Renal cortex interstitium (tissue), 11 donors: ENCODE data around the gene STARD3. TPM values are rescaled to one million over a fixed set of nuclear protein-coding genes. Genes with fewer than 3 reads are reported as not detected.

Experiments
- DNase-seq, 11 donors: peaks; one replicate each; pipeline ENCODE4 v3.0.0-alpha.2; 2013; ENCODE audit warnings: low read depth in 9 of 11, low spot score in 4 of 11; ENCODE audit errors: extremely low read depth in 1 of 11
- polyA plus RNA-seq, 3 donors: library from polyadenylated mRNA; unstranded; fragments of 120-200 nt; gene quantifications; one replicate each; pipeline ENCODE4 v1.2.1, GENCODE V29; 2013; ENCODE audit not compliant: insufficient read length in 3 of 3

STARD3 gene
- polyA plus RNA-seq, 3 donors: 47.2 to 52.1 (median 51.6) TPM

DNA sequence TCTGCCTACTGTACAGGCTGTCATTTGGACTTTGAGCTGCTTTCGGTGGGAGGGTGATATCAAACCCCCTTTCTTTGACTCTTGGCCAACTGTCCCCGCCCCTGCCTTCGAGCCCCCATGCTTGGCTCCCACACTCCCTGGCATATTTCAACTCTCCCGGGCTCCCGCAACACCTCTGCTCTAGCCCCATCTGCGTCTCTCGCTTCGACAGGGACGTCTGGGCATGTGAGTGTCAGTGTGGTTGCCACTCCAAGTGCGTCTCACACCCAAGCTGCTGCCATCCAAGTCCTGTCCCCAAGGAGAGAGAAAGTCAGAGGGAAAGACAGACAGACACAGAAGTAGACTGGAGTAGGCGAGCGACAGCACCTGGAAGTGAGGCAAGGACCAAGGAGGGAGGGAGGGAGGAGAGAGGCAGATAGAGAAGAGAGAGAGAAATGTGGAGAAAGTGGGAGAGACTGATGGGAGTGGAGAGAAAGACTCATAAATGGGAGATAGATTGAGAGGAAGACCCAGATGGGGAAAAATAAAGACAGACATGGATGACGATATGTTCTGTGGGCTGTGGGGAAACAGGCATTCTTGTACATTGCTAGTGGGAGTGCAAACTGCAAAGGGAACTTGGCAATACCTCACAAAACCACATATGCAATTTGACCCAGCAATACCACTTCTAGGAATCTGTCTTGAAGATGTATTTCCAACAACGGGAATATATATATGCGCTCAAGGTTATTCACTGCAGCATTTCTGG lies 11.8 kb downstream of the STARD3 start:
- no peak for DNase-seq

DNA sequence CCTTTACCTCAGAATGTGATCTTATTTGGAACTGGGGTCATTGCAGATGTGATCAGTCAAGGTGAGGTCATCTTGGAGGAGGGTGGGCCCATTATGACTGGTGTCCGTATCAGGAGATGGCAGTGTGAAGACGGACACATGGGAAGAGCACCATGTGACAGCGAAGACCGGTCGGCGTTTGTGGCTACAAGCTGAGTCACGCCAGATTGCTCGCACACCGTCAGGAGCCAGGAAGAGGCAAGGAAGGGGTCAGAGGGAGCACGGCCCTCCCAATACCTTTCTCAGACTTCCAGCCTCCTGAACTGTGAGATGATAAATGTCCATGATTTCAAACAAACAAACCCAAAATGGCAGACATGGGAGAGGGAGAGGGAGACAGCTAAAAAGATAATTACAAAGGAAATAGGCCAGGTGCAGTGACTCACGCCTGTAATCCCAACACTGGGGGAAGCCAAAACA lies 13.2 kb downstream of the STARD3 start:
- DNase-seq: no peak

DNA sequence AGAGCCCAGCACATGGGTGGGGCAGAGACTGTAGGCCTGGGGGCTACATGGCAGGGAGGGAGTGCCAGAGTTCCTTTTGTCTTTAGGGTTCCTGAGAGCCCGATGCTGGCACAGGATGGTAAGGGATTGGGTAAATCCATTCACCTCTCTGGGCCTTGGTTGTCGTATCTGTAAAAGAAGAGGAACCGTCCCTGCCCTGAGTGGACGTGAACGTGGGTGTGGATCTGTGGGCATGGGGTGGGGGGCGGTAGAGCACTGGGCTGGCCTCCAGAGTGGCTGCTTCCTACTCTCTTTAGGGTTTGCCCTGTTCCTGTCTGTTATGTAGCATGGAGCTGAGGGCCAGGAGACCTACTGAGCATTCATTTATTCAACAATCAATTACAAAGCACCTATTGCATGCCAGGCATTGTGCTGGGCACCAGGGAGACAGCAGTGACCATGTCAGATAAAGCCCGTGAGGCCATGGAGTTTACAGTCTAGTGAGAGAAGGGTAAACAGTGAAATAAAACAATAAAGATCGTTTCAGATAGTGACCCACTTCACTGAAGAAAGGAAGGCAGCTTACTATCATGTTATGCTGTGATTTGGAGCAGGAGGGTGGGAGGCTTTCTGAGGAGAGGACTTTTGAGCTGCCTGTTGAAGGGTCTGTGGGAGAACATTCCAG lies 15.1 kb downstream of the STARD3 start:
- no peak for DNase-seq

DNA sequence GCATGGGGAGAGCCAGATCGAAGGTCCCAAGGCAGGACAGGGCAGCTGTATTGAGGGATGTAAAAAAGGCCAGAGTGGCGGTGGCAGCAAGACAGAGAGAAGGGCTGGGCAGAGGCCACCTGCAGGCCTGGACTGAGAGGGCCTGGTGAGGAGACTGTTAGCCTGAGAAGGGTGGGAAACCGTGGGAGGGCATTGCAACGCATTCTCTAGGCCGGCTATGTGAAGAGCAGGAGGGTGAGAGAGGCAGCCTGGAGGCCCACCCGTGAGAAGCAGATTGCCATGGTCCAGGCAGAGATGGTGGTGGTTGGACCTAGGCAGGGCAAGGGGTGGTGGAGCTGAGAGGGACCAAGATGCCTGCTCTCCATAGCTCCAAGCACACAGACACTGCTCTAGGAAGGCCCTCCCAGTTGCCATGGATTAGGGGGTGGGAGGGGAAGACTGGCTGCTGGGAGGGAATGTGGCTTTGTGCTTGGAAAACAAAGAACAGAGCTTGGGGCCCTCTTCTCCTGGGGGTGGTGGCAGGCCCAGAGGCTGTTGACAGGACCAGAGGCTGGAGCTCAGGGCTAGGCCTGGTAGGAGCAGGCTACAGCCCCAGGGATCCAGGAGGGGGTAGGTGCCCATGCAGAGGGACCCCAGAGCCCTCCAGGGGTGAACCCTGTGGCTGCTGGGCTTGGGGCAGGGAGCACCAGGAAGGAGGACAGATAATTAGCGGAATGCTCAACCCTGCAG lies 15.8 kb downstream of the STARD3 start:
- DNase-seq: no peak

DNA sequence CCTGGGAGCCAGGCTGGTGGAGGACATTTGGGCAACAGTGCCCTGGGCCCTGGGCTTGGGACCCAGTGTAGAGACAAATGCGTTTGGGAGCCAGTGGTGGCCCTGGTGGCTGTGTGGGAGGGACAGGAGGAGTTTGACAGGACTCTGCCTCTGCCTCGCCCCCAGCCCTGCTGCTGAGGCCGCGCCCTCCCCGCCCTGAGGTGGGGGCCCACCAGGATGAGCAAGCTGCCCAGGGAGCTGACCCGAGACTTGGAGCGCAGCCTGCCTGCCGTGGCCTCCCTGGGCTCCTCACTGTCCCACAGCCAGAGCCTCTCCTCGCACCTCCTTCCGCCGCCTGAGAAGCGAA lies 16.3 kb downstream of the STARD3 start:
- DNase-seq: no peak

DNA sequence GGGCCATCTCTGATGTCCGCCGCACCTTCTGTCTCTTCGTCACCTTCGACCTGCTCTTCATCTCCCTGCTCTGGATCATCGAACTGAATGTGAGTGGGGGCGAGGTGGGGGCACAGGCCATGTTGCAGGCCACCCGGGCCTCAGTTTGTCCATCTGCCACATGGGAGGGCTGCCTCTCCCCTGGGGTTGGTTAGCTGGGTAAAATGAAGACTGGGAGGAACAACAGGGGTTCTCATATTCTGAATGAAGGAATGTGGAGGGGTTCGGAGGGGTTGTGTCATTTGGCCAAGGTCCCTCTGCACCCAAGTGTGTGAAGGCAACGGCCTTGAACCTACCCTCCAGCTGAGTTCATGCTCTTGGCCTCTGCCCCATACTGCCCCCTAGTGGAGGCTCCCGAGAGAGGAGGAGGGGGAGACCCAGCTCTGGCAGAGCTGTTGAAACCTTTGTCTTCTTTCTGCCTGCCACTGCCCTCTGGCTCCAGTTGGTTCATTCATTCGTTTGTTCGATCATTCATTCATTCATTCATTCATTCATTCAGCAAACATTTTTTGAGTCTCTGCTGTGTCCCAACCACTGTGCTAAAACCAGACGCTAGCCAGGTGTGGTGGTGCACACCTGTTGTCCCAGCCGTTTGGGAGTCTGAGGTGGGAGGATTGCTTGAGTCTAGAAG lies 16.9 kb downstream of the STARD3 start:
- DNase-seq: no peak

DNA sequence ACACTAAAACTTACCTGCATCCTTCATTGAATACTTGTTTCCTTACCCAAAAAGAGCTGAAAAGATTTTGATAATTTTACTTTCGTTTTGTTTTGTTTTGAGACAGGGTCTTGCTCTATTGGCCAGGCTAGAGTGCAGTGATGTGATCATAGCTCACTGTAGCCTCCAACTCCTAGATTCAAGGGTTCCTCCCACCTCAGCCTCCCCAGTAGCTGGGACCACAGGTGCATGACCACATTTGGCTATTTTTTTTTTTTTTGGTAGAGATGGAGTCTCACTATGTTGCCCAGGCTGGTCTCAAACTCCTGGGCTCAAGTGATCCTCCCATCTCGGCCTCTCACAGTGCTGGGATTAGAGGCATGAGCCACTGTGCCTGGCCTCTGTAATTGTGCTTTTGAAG lies 18.2 kb downstream of the STARD3 start:
- no peak for DNase-seq

DNA sequence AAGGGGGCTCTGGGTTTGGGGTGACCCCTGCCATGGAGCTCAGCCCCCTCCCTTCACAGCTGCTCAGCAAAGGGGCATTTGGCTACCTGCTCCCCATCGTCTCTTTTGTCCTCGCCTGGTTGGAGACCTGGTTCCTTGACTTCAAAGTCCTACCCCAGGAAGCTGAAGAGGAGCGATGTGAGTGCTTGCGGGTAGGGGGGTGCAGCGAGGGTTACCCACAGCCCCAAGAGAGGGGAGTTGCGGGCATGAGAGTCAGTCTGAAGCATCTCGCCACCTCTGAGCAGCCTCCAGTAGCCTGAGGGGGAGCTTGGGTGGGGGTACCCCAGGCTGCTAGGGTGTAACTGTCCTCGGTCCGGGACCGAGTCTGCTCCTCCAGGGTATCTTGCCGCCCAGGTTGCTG lies 21.4 kb downstream of the STARD3 start:
- no peak for DNase-seq

DNA sequence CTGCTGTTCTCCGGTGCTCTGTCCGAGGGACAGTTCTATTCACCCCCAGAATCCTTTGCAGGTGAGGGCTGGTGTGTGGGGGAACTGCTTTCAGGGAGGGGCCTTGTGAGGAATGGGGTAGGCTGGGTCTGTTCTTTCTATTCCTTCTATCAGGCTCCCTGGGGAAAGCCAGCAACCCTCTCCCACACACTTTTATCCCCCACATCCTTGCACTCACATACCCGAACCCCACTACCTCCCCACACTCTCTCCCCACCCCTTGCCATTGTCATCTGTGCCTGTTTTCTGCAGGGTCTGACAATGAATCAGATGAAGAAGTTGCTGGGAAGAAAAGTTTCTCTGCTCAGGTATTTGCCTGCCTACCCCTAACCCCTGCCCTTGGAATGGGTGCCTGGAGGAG lies 21.8 kb downstream of the STARD3 start:
- no peak for DNase-seq

DNA sequence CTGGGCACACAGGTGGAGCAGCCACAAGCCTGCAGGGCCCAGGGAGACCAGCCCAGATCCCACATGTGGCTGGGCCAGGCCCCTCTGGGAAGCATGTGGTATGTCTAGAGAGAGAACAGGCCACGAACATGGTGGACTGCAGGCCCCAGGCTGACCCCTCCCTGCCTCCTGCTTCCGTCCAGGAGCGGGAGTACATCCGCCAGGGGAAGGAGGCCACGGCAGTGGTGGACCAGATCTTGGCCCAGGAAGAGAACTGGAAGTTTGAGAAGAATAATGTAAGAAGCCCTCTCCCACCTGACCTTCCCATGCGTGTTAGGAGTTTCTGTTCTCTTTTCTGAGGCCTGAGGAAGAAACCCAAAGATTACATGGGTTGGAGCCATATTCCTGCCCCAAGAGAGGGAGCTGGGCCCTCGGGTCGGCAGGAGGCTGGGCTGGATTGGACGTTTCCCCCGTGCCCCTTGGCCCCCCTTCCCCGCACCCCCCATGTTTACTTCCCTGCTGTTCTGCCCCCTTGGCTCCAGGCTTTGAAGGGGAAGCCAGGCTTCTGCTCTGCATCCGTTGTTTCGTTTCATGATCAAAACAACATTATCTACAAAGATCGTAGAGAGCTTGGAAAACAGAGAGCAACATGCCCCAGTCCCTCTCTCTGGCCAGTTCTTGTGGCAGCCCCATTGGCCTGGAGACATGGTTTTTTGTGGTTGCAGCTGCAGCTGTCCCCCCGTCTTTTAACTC lies 22.5 kb downstream of the STARD3 start:
- DNase-seq: no peak

DNA sequence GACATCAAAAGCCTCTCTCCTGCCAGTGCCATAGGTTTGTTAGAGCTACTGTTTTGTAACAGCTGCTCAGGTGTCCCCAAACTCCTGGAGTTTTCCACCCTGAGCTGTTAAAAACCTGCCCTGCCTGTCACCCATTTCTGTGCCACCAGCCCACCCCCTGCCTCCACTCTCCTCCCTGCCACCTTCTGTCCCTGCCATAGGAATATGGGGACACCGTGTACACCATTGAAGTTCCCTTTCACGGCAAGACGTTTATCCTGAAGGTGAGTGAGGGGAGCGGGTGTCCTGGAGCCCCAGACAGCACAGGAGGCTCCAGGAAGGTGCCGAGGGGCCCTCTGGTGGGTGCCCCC lies 23.0 kb downstream of the STARD3 start:
- DNase-seq: no peak

DNA sequence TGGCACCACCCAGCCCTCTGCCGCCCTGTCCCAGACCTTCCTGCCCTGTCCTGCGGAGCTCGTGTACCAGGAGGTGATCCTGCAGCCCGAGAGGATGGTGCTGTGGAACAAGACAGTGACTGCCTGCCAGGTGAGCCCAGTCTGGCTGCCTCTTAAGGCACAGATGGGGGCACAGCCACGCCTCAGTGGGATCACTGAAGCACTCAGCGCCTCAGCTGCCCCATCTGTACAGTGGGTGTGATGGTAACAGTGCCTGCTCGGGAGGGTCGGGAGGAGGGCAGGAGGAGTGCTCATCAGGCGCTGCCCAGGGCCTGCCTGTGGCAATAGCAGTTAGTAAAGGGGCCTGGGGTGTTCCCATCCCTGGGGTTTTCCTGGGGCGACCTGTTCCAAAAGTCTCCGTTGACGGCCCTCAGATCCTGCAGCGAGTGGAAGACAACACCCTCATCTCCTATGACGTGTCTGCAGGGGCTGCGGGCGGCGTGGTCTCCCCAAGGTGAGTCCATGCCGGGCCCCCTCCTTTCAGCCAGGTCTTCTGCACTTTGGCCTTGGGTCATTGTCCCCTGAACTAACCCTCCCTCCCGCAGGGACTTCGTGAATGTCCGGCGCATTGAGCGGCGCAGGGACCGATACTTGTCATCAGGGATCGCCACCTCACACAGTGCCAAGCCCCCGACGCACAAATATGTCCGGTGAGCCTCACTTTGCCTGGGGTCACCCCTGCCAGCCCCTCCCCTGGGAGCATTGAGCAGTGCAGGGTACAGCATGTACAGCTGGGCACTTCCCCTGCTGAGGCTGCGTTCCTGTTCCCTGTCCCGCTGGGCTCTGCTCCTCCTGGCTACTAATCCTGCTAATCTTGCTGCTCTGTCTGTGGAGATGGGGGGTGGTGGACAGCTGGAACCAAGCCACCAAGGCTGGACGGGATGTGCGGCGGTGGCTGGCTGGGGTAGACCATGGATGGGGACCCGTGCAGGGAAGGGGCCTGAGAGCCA lies 23.7 kb downstream of the STARD3 start:
- DNase-seq: no peak

DNA sequence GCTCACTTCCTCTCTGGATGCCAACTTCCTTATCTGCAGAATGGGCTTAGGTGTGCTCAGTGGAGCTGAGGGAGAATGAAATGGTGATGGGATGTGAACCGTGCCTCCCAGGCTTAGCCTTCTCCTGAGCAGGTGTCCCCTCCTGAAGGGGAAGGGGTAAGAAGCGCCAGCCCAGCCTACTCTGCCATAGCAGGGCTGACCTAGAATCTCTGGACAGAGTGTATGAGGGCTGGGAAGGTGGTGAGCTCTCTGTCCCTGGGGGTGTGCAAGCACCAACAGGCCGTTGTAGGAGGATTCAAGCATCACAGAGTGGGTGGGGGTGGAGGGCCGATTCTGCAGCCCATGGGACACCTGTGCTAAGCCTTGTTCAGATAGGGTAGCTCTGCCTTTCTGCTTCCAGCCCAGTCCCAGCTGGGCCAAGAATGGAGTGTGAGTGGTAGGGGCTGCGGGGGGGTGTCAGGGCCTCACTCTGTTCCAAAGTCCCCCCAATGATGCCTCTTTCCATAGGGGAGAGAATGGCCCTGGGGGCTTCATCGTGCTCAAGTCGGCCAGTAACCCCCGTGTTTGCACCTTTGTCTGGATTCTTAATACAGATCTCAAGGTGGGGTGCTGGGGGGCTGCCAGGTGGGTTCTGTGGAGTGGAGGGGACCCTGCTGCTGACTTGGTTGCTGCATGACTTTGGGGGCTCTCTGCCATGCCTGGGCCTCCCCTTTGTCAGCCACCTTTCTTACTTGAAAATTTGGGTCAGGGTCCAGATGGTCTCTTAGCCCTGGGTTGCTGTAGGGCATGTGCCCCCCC lies 25.0 kb downstream of the STARD3 start:
- DNase-seq: no peak

DNA sequence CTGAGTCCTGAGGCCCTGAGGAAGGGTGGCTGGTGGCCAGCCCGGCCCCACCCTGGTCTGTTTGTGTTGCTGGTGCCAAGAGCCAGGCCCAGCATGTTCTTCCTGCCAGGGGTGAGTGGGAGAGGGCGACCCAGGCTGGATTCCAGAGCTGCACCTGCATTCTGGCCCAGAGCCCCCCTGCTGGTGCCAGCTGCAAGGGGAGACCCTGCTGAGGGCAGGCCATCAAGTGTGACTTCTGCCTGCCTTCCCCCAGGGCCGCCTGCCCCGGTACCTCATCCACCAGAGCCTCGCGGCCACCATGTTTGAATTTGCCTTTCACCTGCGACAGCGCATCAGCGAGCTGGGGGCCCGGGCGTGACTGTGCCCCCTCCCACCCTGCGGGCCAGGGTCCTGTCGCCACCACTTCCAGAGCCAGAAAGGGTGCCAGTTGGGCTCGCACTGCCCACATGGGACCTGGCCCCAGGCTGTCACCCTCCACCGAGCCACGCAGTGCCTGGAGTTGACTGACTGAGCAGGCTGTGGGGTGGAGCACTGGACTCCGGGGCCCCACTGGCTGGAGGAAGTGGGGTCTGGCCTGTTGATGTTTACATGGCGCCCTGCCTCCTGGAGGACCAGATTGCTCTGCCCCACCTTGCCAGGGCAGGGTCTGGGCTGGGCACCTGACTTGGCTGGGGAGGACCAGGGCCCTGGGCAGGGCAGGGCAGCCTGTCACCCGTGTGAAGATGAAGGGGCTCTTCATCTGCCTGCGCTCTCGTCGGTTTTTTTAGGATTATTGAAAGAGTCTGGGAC lies 25.8 kb downstream of the STARD3 start:
- DNase-seq: no peak

DNA sequence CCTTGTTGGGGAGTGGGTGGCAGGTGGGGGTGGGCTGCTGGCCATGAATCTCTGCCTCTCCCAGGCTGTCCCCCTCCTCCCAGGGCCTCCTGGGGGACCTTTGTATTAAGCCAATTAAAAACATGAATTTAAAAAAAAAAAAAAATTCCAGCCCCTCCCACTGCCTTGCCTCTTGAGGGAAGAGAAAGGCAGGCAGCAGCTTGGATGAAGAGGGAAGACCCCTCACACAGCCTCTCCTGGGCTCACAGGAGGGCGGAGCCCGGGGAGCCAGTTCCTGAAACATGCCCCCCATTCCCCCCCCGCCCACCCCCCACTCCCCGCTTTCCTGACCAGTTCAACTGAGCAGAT lies 26.4 kb downstream of the STARD3 start:
- DNase-seq: no peak

DNA sequence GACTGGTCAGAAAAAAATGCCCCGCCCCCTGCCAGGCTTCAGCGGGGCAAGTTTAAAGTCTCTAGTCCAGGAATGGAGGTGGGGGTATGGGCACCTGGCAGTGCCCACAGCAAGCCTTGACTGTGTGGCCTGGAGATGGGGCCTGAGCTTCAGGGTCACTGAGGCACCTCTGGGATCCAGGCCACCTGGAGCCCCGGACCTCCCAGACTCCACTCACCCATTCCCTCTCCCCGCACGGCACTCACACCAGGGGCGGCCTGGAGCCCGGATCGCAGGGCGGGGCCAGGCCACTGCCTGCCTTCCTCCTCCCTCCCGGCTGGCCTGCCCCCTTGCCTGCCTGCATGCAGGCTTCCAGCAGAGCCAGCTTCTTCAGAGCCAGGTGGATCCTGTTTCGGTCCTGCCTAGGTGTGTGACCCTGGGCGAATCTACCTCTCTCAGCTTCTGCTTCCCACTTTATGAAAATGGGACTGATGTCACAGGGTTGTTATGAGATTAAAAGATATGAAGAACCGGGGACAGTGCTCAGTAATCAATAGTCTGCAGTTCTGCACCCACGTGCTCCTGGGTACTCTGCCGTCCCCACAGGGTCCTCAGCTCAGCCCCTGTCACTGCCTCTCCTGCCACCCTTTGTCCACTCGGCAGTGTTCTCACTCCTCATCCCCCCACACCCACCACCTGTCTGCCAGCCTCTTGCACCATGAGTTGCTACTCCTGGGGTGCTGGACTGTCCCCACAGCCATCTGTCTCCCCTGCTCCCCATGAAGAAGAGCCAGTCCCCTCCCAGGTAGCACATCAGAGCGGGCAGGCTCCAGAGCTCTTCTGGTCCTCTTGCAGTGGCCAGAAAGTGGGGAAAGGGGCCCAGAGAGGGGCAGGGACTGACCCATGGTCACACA lies 27.0 kb downstream of the STARD3 start:
- DNase-seq: no peak
